ENCODE data around the gene ATG10. TPM values are rescaled to one million over a fixed set of nuclear protein-coding genes. Genes with fewer than 3 reads are reported as not detected.

Gene ATG10
- total and polyA plus RNA-seq, 2 of the 8 experiments (the other 6 are each of a cell fraction or from before 2014, with no cell fraction given), result 3.7 to 8.8 TPM

DNA sequence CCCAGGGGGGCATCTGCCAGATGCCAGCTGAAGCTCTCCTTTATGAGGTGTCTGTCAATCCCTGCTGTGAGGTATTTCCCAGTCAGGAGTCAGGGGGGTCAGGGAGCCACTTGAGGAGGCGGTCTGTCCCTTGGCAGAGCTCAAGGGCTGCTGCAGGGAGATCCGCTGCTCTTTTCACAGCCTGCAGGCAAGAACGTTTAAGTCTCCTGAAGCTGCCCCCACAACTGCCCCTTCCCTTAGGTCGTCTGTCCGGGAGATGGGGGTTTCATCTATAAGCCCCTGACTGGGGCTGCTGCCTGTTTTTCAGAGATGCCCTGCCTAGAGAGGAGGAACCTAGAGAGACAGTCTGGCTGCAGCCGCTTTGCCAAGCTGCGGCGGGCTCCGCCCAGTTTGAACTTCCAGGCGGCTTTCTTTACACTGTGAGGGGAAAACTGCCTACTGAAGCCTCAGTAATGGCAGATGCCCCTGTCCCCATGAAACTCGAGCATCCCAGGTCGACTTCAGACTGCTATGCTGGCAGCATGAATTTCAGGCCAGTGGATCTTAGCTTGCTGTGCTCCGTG is 158.0 kb downstream of the ATG10 start:
- H4K20me1 ChIP-seq (replicated peaks in 1 of 2; ENCODE audit: control insufficient read depth in 1 of 2, insufficient read depth in 2 of 2, low read length in 2 of 2), result no peaks in the 10 kb centered on the region
- H3K56ac ChIP-seq (replicated peaks; ENCODE audit: insufficient read length, low read depth, low read length), result no peak overlapping the region
- no peak overlapping the region for H2AK5ac ChIP-seq (ENCODE audit: low read depth, low read length)
- H3K79me2 ChIP-seq (ENCODE audit: control insufficient read depth in 1 of 2, insufficient read depth in 2 of 2, low read length in 2 of 2), result no peaks in the 10 kb centered on the region
- DNase-seq (ENCODE audit: low read depth in 1 of 2, low spot score in 2 of 2), result no peak
- no peak overlapping the region for H3K4me2 ChIP-seq (ENCODE audit: insufficient read depth in 1 of 2, low read depth in 2 of 2, low read length in 2 of 2)
- CTCF ChIA-PET (ENCODE audit: partially characterized antibody), result interaction anchor here (0.6 to 1.5 kb wide), 4 partner anchors 14 to 640 kb away, joined by 3 to 7 read pairs (median 4); no protein-coding TSS in a partner anchor
- H4K8ac ChIP-seq (ENCODE audit: extremely low read depth, insufficient read depth, low read length), result no peak overlapping the region
- no peak overlapping the region for H3K4me3 ChIP-seq (ENCODE audit: extremely low read depth in 1 of 4, insufficient read depth in 2 of 4, low read depth in 3 of 4, low read length in 4 of 4)
- POLR2A ChIA-PET (ENCODE audit: partially characterized antibody), result no interaction called here
- H3K23me2 ChIP-seq (ENCODE audit: low read depth, low read length), result no peaks in the 10 kb centered on the region
- no peak overlapping the region for H2BK120ac ChIP-seq (replicated peaks; ENCODE audit: low read depth, low read length)
- no peaks in the 10 kb centered on the region for H3K36me3 ChIP-seq (ENCODE audit: control insufficient read depth in 2 of 4, insufficient read depth in 4 of 4, low read length in 3 of 4)
- H3K23ac ChIP-seq (ENCODE audit: insufficient read length), result no peak overlapping the region
- no peak overlapping the region for H3K9ac ChIP-seq (replicated peaks in 1 of 4; ENCODE audit: extremely low read depth in 1 of 4, low read depth in 3 of 4, low read length in 3 of 4)
- H4K5ac ChIP-seq (ENCODE audit: insufficient read length, low read depth, low read length), result no peak overlapping the region
- no peak overlapping the region for H3K18ac ChIP-seq (ENCODE audit: extremely low read depth, low read length)
- no peak overlapping the region for H4K91ac ChIP-seq (replicated peaks; ENCODE audit: insufficient read length, low read length)
- no peaks in the 10 kb centered on the region for H3K79me1 ChIP-seq (ENCODE audit: low read depth, low read length)
- no peak overlapping the region for H3K27ac ChIP-seq (ENCODE audit: low read depth, low read length)
- 82% methylated on average over 11 of the region's 13 CpGs; no CpG with 5 or more reads in 1 of the 2 experiments for WGBS, 2 experiments (ENCODE audit: extremely low coverage in 1 of 2, insufficient coverage in 1 of 2, insufficient read length in 1 of 2, insufficient replicate concordance in 2 of 2, low coverage in 1 of 2, low lambda C conversion rate in 2 of 2, missing lambda C conversion rate in 1 of 2)
- H2BK20ac ChIP-seq (ENCODE audit: low read length), result no peak overlapping the region
- H2AFZ ChIP-seq (ENCODE audit: low read length), result no peak overlapping the region
- H3K4ac ChIP-seq (replicated peaks; ENCODE audit: insufficient read length, low read depth, low read length), result no peak overlapping the region
- no peaks in the 10 kb centered on the region for H3K9me3 ChIP-seq (ENCODE audit: insufficient read depth in 2 of 2, low read depth in 1 of 2, low read length in 1 of 2)
- peaks cover 0 to 7% (median 3%) of the 10 kb centered on the region in 4 experiments; a peak in 5 of 7 replicates for H3K4me1 ChIP-seq (replicated peaks in 1 of 4; ENCODE audit: control insufficient read depth in 3 of 4, insufficient read depth in 4 of 4, low read length in 3 of 4)
- no peaks in the 10 kb centered on the region for H3K27me3 ChIP-seq (replicated peaks in 1 of 4; ENCODE audit: control insufficient read depth in 3 of 4, extremely low read depth in 1 of 4, insufficient read depth in 3 of 4, low read length in 3 of 4)
- no peak for FAIRE-seq
- H2BK12ac ChIP-seq (ENCODE audit: low read depth, low read length), result 0 out of 2 replicates have a peak overlapping the region, but pooled peaks have one; percentile 9
- no peak overlapping the region for H3K14ac ChIP-seq (ENCODE audit: insufficient read length)
- H2BK15ac ChIP-seq (ENCODE audit: low read length), result no peak overlapping the region
- no peak overlapping the region for H2BK5ac ChIP-seq (ENCODE audit: low read depth, low read length)
- TF ChIP-seq, protein P1, sequence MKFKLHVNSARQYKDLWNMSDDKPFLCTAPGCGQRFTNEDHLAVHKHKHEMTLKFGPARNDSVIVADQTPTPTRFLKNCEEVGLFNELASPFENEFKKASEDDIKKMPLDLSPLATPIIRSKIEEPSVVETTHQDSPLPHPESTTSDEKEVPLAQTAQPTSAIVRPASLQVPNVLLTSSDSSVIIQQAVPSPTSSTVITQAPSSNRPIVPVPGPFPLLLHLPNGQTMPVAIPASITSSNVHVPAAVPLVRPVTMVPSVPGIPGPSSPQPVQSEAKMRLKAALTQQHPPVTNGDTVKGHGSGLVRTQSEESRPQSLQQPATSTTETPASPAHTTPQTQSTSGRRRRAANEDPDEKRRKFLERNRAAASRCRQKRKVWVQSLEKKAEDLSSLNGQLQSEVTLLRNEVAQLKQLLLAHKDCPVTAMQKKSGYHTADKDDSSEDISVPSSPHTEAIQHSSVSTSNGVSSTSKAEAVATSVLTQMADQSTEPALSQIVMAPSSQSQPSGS (IDR thresholded peaks at IDR 0.05; ENCODE audit: low read length), result no peak
- TF ChIP-seq TCF12 (IDR thresholded peaks at IDR 0.05; ENCODE audit: low read depth, low read length) (no peak), EP300 (IDR thresholded peaks at IDR 0.05; ENCODE audit: borderline replicate concordance in 1 of 2, low read depth in 2 of 2, low read length in 2 of 2) (no peak)

Data from H1 (cell line).